ENCODE measurements around the gene KRT86.

DNA sequence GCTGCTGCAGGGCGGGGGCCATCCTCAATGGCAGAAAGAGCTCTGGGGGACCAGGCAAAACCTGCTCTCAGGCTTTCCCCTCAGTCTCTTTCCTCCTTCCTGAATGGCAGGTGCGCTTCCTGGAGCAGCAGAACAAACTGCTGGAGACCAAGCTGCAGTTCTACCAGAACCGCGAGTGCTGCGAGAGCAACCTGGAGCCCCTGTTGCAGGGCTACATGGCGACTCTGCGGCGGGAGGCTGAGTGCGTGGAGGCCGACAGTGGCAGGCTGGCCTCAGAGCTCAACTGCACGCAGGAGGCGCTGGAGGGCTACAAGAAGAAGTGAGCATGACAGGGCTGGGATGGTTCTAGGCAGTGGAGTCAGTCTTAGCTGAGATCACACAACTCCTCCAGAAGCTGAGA lies 69.7 kb downstream of the KRT86 start:
- TF ChIP-seq, protein P1, sequence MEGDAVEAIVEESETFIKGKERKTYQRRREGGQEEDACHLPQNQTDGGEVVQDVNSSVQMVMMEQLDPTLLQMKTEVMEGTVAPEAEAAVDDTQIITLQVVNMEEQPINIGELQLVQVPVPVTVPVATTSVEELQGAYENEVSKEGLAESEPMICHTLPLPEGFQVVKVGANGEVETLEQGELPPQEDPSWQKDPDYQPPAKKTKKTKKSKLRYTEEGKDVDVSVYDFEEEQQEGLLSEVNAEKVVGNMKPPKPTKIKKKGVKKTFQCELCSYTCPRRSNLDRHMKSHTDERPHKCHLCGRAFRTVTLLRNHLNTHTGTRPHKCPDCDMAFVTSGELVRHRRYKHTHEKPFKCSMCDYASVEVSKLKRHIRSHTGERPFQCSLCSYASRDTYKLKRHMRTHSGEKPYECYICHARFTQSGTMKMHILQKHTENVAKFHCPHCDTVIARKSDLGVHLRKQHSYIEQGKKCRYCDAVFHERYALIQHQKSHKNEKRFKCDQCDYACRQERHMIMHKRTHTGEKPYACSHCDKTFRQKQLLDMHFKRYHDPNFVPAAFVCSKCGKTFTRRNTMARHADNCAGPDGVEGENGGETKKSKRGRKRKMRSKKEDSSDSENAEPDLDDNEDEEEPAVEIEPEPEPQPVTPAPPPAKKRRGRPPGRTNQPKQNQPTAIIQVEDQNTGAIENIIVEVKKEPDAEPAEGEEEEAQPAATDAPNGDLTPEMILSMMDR (conservative IDR thresholded peaks at IDR 0.05 in 1 of 2, IDR thresholded peaks at IDR 0.05 in 1 of 2; ENCODE audit: low read depth in 1 of 2, low read length in 2 of 2), result no peak
- no peak for TF ChIP-seq EZH2 (IDR thresholded peaks at IDR 0.05; ENCODE audit: low read length, missing control alignments)
